ENCODE measurements around the gene FBXO41.
"Not testable (repeated sequence)": the region's sequence is repeated elsewhere in the genome, so short reads cannot be mapped to it uniquely, and the experiment has no call there.

FBXO41 gene

GRCh38 chr2:73268830-73269685 is 15.2 kb downstream of the FBXO41 start:
- H3K9me3 ChIP-seq (ENCODE audit: control insufficient read depth in 2 of 2, low read length in 2 of 2) = peaks cover 0 to 3% of the 10 kb centered on the region in 2 donors
- no peak overlapping the region for H3K9ac ChIP-seq (ENCODE audit: low read length in 2 of 2)
- peak overlapping the region in 1 of 2 donors; percentile 47 for H3K4me3 ChIP-seq (ENCODE audit: low read length in 2 of 2)
- no peaks in the 10 kb centered on the region for H3K36me3 ChIP-seq (ENCODE audit: control insufficient read depth in 2 of 2, insufficient read depth in 2 of 2, low read length in 2 of 2)
- peaks cover 9% of the 10 kb centered on the region for H3K4me1 ChIP-seq (ENCODE audit: control insufficient read depth, insufficient read depth, low read length)
- H3K27ac ChIP-seq (ENCODE audit: low read length) = no peak overlapping the region
- H3K27me3 ChIP-seq (ENCODE audit: control insufficient read depth in 1 of 2, insufficient read depth in 2 of 2, low read length in 2 of 2) = peaks cover 27 to 41% of the 10 kb centered on the region in 2 donors

- Histone ChIP-seq H3K9me3 (ENCODE audit: control insufficient read depth in 2 of 2, low read length in 2 of 2) (no peaks in the 10 kb centered on the region), H3K27me3 (ENCODE audit: control insufficient read depth in 1 of 2, insufficient read depth in 2 of 2, low read length in 2 of 2) (peaks cover 27 to 41% of the 10 kb centered on the region in 2 donors), H3K4me3 (ENCODE audit: low read length in 2 of 2) (peak overlapping the region in 1 of 2 donors; percentile 47), H3K4me1 (ENCODE audit: control insufficient read depth, insufficient read depth, low read length) (peaks cover 9% of the 10 kb centered on the region), H3K36me3 (ENCODE audit: control insufficient read depth in 2 of 2, insufficient read depth in 2 of 2, low read length in 2 of 2) (no peaks in the 10 kb centered on the region), H3K27ac (ENCODE audit: low read length) (no peak overlapping the region), H3K9ac (ENCODE audit: low read length in 2 of 2) (no peak overlapping the region)
Observed at GRCh38 chr2:73268366-73268829, 15.9 kb downstream of the FBXO41 start.

GRCh38 chr2:73267008-73267407 is 17.3 kb downstream of the FBXO41 start:
- H3K36me3 ChIP-seq (ENCODE audit: control insufficient read depth in 2 of 2, insufficient read depth in 2 of 2, low read length in 2 of 2) = no peaks in the 10 kb centered on the region
- H3K27me3 ChIP-seq (ENCODE audit: control insufficient read depth in 1 of 2, insufficient read depth in 2 of 2, low read length in 2 of 2) = peaks cover 27 to 36% of the 10 kb centered on the region in 2 donors
- H3K9ac ChIP-seq (ENCODE audit: low read length in 2 of 2) = no peak overlapping the region
- H3K4me1 ChIP-seq (ENCODE audit: control insufficient read depth, insufficient read depth, low read length) = peaks cover 9% of the 10 kb centered on the region
- no peaks in the 10 kb centered on the region for H3K9me3 ChIP-seq (ENCODE audit: control insufficient read depth in 2 of 2, low read length in 2 of 2)
- H3K4me3 ChIP-seq (ENCODE audit: low read length in 2 of 2) = no peak overlapping the region
- no peak overlapping the region for H3K27ac ChIP-seq (ENCODE audit: low read length)

DNA sequence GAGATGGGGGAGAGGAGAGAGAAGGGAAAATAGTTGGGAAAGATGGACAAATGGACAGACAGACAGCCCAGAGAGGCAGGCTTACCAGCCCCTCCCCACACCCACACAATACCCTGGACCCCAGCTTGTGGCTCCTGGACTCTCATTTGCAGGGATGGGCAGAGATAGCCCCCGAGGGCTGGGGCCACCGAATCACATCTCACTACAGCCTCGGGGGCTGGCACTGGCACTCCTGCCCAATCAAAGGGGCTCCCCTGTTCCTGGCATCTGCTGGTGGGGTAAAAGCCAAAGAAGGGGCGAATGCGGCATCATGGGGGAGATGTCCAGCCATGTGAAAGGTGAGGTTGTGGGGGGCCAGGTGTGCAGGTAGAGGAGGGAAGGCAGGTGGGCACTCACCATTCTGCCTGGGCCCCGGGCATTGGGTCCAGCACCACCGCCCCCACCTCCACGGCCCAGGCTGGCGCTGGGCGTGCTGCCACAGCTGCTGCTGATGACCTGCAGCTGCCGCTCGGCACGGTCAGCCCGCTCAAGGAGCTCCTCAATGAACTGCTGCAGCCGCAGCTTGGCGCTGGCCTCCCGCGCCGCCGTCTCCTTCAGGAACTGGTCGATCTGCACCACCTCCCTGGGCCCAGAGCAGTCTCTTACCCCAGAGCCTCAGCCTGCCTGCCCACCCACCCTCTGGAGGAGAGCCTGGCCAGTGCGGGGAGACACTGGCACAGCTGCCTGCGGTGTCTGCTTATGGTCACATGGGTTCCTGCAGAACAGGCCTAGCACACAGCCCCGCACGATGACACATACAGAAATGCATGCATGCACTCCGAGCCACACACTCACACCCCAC is 18.0 kb downstream of the FBXO41 start:
- no peak overlapping the region for H3K4me3 ChIP-seq (ENCODE audit: low read length in 2 of 2)
- H3K27me3 ChIP-seq (ENCODE audit: control insufficient read depth in 1 of 2, insufficient read depth in 2 of 2, low read length in 2 of 2) = peaks cover 27 to 36% of the 10 kb centered on the region in 2 donors
- H3K9me3 ChIP-seq (ENCODE audit: control insufficient read depth in 2 of 2, low read length in 2 of 2) = no peaks in the 10 kb centered on the region
- peaks cover 9% of the 10 kb centered on the region for H3K4me1 ChIP-seq (ENCODE audit: control insufficient read depth, insufficient read depth, low read length)
- no peaks in the 10 kb centered on the region for H3K36me3 ChIP-seq (ENCODE audit: control insufficient read depth in 2 of 2, insufficient read depth in 2 of 2, low read length in 2 of 2)
- H3K27ac ChIP-seq (ENCODE audit: low read length) = no peak overlapping the region
- H3K9ac ChIP-seq (ENCODE audit: low read length in 2 of 2) = no peak overlapping the region

DNA sequence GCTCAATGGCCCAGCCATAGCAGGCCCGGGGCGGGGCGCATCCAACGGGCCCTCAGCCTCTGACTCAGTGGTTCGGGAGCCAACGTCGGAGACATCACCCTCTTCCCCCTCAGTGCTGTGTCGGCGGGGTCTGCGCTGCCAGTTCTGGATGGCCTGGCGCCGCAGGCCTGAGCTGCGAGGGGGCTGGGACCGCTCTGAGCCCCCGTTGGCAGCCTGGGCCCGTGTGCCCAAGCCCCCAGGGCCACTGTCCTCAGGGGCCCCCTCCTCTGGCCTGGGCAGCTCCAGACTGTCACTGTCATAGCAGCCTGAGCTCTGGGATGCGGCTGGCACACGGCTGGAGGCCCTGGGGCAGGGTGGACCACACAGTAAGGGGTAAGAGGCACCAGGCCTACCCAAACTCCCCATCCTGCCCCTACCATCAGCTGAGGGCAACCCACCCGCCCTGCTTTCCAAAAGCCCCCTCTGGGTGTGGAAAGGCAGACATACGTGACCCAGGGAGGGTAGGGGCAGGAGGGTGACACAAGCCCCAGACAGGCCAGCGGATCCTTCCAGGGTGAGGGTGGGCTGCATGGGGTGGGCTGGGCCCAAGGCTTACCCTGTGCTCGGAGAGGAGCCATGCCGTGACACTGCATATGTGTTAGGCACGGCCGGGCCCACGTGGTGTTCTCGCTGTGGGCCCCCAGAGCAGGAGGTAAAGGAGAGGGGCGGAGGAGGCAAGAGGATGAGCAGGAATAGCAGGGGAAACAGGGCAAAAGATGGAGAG is 18.8 kb downstream of the FBXO41 start:
- no peak overlapping the region for H3K4me3 ChIP-seq (ENCODE audit: low read length in 2 of 2)
- H3K9me3 ChIP-seq (ENCODE audit: control insufficient read depth in 2 of 2, low read length in 2 of 2) = no peaks in the 10 kb centered on the region
- H3K36me3 ChIP-seq (ENCODE audit: control insufficient read depth in 2 of 2, insufficient read depth in 2 of 2, low read length in 2 of 2) = no peaks in the 10 kb centered on the region
- no peak overlapping the region for H3K9ac ChIP-seq (ENCODE audit: low read length in 2 of 2)
- H3K27me3 ChIP-seq (ENCODE audit: control insufficient read depth in 1 of 2, insufficient read depth in 2 of 2, low read length in 2 of 2) = peaks cover 24 to 32% of the 10 kb centered on the region in 2 donors
- H3K27ac ChIP-seq (ENCODE audit: low read length) = no peak overlapping the region
- H3K4me1 ChIP-seq (ENCODE audit: control insufficient read depth, insufficient read depth, low read length) = peaks cover 9% of the 10 kb centered on the region

- H3K36me3 ChIP-seq (ENCODE audit: control insufficient read depth in 2 of 2, insufficient read depth in 2 of 2, low read length in 2 of 2) = no peaks in the 10 kb centered on the region
- H3K4me1 ChIP-seq (ENCODE audit: control insufficient read depth, insufficient read depth, low read length) = peaks cover 9% of the 10 kb centered on the region
- H3K27me3 ChIP-seq (ENCODE audit: control insufficient read depth in 1 of 2, insufficient read depth in 2 of 2, low read length in 2 of 2) = peaks cover 24 to 27% of the 10 kb centered on the region in 2 donors
- no peak overlapping the region for H3K4me3 ChIP-seq (ENCODE audit: low read length in 2 of 2)
- H3K9ac ChIP-seq (ENCODE audit: low read length in 2 of 2) = no peak overlapping the region
- H3K27ac ChIP-seq (ENCODE audit: low read length) = no peak overlapping the region
- H3K9me3 ChIP-seq (ENCODE audit: control insufficient read depth in 2 of 2, low read length in 2 of 2) = no peaks in the 10 kb centered on the region
Observed at GRCh38 chr2:73264783-73265182, 19.5 kb downstream of the FBXO41 start.

DNA sequence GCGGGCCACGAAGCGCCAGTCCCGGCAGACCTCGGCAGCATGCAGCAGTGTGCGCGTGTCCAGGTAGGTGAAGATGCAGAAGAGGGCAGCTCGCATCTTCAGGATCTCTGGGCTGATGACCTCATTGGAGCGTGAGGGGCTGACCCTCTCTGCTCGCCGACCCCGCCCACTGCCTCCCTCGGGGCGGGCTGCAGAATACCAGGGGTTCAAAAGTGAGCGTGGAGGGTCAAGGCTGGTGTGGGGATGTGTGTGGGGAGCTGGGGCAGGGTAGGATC is 20.0 kb downstream of the FBXO41 start:
- H3K9me3 ChIP-seq (ENCODE audit: control insufficient read depth in 2 of 2, low read length in 2 of 2) = no peaks in the 10 kb centered on the region

DNA sequence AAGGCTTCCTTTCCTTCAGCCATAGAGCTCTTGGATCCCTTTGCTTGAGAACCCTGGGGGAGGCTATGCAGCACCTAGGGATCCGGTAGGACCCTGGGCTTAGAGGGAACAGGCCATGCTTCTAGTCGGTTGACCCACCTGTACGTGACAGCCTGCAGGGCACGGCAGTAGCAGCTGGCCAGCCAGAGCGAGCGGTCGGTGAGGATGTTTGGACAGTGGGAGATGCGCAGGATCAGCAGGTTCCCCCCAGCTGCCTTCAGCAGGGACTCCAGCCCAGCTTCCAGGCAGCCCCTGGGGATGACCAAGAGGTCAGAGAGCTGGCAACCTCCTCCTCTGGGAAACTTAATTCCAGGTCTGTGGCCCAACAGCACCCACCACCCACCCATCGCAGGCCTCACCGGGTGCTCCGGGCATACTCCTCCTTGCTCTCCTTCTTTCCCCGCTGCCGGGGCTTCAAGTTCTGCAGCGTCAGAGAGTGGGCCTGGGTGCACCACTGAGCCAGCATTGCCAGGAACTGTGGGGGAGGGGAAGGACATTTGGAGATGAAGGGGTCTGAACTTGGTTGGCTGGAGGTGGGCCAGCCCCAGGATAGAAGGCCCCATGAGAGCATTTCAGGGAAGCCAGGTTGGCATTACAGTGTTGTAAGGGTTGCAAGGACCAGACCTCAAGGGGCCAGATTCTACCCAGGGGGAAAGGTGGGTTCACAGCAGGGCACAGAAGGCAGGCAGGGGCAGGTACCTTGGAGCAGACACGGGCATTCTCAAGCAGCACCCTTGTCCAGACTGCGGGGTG is 20.5 kb downstream of the FBXO41 start:
- Histone ChIP-seq H3K9me3 (ENCODE audit: control insufficient read depth in 2 of 2, low read length in 2 of 2) (no peaks in the 10 kb centered on the region), H3K27ac (ENCODE audit: low read length) (no peak overlapping the region), H3K27me3 (ENCODE audit: control insufficient read depth in 1 of 2, insufficient read depth in 2 of 2, low read length in 2 of 2) (peaks cover 19 to 23% of the 10 kb centered on the region in 2 donors), H3K36me3 (ENCODE audit: control insufficient read depth in 2 of 2, insufficient read depth in 2 of 2, low read length in 2 of 2) (no peaks in the 10 kb centered on the region), H3K4me3 (ENCODE audit: low read length in 2 of 2) (no peak overlapping the region), H3K9ac (ENCODE audit: low read length in 2 of 2) (no peak overlapping the region), H3K4me1 (ENCODE audit: control insufficient read depth, insufficient read depth, low read length) (peaks cover 4% of the 10 kb centered on the region)

More for the DNA sequence above, 20.0 kb downstream of the FBXO41 start:
- H3K27ac ChIP-seq (ENCODE audit: low read length) = no peak overlapping the region
- H3K4me1 ChIP-seq (ENCODE audit: control insufficient read depth, insufficient read depth, low read length) = peaks cover 9% of the 10 kb centered on the region
- no peaks in the 10 kb centered on the region for H3K36me3 ChIP-seq (ENCODE audit: control insufficient read depth in 2 of 2, insufficient read depth in 2 of 2, low read length in 2 of 2)
- peaks cover 23 to 24% of the 10 kb centered on the region in 2 donors for H3K27me3 ChIP-seq (ENCODE audit: control insufficient read depth in 1 of 2, insufficient read depth in 2 of 2, low read length in 2 of 2)
- H3K9ac ChIP-seq (ENCODE audit: low read length in 2 of 2) = no peak overlapping the region
- no peak overlapping the region for H3K4me3 ChIP-seq (ENCODE audit: low read length in 2 of 2)

DNA sequence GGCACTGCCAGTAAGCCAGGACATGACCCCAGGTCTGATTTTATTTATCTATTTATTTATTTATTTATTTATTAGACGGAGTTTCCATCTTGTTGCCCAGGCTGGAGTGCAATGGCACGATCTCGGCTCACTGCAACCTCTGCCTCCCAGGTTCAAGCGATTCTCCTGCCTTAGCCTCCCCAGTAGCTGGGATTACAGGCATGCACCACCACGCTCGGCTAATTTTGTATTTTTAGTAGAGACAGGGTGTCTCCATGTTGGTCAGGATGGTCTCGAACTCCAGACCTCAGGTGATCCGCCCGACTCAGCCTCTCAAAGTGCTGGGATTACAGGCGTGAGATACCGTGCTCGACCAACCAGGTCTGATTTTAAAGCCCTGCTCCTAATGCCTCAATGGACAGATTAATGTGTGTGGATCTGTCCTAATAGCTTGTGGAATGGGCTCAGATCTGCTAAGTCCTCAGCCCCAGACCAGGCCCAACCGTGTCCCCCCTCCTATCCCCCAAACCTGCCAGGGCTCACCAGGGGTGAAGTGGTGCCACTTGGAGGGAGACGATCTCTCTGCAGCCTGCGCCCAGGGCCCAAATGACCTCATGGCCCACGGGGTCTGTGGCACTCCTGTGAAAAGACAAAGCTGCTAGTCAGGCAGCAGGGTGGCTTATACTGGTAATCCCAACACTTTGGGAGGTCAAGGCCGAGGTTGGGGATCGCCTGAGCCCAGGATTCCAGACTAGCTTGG is 21.4 kb downstream of the FBXO41 start:
- not testable (repeated sequence) for H3K27ac ChIP-seq (ENCODE audit: low read length); H3K9ac ChIP-seq (ENCODE audit: low read length in 2 of 2); H3K9me3 ChIP-seq (ENCODE audit: control insufficient read depth in 2 of 2, low read length in 2 of 2); H3K4me3 ChIP-seq (ENCODE audit: low read length in 2 of 2); H3K4me1 ChIP-seq (ENCODE audit: control insufficient read depth, insufficient read depth, low read length); H3K36me3 ChIP-seq (ENCODE audit: control insufficient read depth in 2 of 2, insufficient read depth in 2 of 2, low read length in 2 of 2)
- H3K27me3 ChIP-seq (ENCODE audit: control insufficient read depth in 1 of 2, insufficient read depth in 2 of 2, low read length in 2 of 2) = peaks cover 10 to 14% of the 10 kb centered on the region in 2 donors
